OCI-M2 (cell line): ENCODE measurements around the gene PLXNB2.

Experiments used
- DNase-seq: peaks from one replicate; lab custom pipeline; 2025; ENCODE audit not compliant: unreplicated experiment; lab: John Stamatoyannopoulos, UW

PLXNB2 gene

GRCh38 chr22:50242406-50242949 lies 65.0 kb downstream of the PLXNB2 start:
- DNase-seq, result no peak

- DNase-seq, result no peak
Observed at GRCh38 chr22:50238755-50239154, 68.7 kb downstream of the PLXNB2 start.

- no peak for DNase-seq
Observed at GRCh38 chr22:50236731-50237409, 70.6 kb downstream of the PLXNB2 start.

GRCh38 chr22:50233223-50233622 lies 74.2 kb downstream of the PLXNB2 start:
- DNase-seq, result no peak

- no peak for DNase-seq
Observed at GRCh38 chr22:50232481-50233151, 74.8 kb downstream of the PLXNB2 start.

GRCh38 chr22:50229370-50229769 lies 78.1 kb downstream of the PLXNB2 start:
- no peak for DNase-seq

- no peak for DNase-seq
Observed at GRCh38 chr22:50228366-50228765, 79.1 kb downstream of the PLXNB2 start.

- DNase-seq, result no peak
Observed at GRCh38 chr22:50227579-50228215, 79.7 kb downstream of the PLXNB2 start.

GRCh38 chr22:50226875-50227165 lies 80.6 kb downstream of the PLXNB2 start:
- no peak for DNase-seq

GRCh38 chr22:50226063-50226874 lies 81.2 kb downstream of the PLXNB2 start:
- no peak for DNase-seq

GRCh38 chr22:50225200-50225969 lies 82.1 kb downstream of the PLXNB2 start:
- no peak for DNase-seq
